PC-3 (cell line): ENCODE results near the gene ITPR3.

Experiments used
- EZH2 ChIP-seq: fragments of 300-600 bp; sonication (generic); IDR thresholded peaks from one replicate; pipeline ENCODE4 v1.6.1; 2017; ENCODE audit warnings: antibody characterized with exemption, mild to moderate bottlenecking, low read length; ENCODE audit not compliant: unreplicated experiment
- EZH2phosphoT487 ChIP-seq: fragments of 300-600 bp; sonication (generic); IDR thresholded peaks from 2 replicates; pipeline ENCODE4 v1.6.1; 2018; ENCODE audit warnings: mild to moderate bottlenecking, antibody characterized with exemption, low read length, borderline replicate concordance
- TF ChIP-seq, protein P1 (sequence below): fragments of 300-600 bp; sonication (generic); conservative IDR thresholded peaks from 2 replicates; pipeline ENCODE4 v1.5.1; 2017; ENCODE audit warnings: antibody characterized with exemption, low read depth, mild to moderate bottlenecking, low read length

DNA sequence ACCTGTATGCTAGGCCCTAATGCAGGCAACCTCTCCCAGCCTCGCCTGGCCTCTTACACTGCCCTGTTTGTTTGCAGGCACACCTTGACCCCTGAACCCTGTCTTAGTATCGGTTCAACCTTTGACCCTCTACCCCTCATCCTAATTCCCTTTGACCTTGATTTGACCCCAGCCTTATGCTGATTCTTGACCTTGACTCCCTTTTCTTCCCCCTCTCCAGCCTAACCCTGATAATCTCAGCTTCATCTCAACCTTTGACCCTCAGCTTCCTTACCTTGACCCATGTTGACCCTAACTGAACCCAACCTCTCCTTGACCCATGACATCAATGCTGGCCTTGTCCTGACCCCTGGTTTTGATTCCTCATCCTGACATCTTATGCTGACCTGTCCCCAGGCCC lies 56.6 kb downstream of the ITPR3 start:
- TF ChIP-seq EZH2 = no peak
- TF ChIP-seq, protein P1, sequence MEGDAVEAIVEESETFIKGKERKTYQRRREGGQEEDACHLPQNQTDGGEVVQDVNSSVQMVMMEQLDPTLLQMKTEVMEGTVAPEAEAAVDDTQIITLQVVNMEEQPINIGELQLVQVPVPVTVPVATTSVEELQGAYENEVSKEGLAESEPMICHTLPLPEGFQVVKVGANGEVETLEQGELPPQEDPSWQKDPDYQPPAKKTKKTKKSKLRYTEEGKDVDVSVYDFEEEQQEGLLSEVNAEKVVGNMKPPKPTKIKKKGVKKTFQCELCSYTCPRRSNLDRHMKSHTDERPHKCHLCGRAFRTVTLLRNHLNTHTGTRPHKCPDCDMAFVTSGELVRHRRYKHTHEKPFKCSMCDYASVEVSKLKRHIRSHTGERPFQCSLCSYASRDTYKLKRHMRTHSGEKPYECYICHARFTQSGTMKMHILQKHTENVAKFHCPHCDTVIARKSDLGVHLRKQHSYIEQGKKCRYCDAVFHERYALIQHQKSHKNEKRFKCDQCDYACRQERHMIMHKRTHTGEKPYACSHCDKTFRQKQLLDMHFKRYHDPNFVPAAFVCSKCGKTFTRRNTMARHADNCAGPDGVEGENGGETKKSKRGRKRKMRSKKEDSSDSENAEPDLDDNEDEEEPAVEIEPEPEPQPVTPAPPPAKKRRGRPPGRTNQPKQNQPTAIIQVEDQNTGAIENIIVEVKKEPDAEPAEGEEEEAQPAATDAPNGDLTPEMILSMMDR = no peak
- no peak for TF ChIP-seq EZH2phosphoT487
